Stimulated activated CD8-positive, alpha-beta memory T cell treated with anti-CD3 and anti-CD28 coated beads, Interleukin-12 subunit alpha, Interleukin-12 subunit beta, amount 100 ng/mL, for 1 hour (primary cell): ENCODE measurements around the gene NME8.

Experiments
- DNase-seq: peaks from one replicate; pipeline ENCODE4 v3.0.0-alpha.2; 2020; ENCODE audit warnings: low read depth

Gene NME8

DNA sequence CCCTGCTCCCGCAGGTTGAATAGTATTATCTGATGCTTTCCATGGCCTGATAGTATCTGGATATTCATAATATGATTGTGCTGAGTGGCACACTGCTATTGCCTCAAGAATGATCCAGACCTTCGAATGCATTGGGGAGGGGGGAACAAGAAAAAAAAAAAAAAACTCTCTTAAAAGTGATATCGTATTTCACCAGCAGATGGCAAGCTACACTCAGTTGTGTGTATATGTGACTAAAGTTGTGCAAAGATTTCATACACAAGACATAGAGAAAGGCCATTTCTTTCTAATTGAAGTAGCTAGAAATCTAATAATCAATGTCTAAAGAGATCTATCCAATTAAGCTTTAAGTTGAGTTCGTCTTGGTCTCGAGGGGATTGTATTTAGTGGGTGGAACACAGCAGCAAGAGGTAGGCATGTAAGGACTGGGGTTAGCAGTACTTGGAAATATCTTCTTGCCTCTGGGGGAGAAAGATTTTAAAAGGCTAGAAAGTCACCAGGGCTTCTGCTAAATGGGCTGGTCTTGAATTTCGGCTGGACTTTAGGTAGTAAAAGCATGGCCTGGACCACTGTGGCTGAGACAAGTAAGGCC is 52.9 kb downstream of the NME8 start:
- DNase-seq: no peak

GRCh38 chr7:37901890-37902524 is 53.6 kb downstream of the NME8 start:
- DNase-seq: no peak

DNA sequence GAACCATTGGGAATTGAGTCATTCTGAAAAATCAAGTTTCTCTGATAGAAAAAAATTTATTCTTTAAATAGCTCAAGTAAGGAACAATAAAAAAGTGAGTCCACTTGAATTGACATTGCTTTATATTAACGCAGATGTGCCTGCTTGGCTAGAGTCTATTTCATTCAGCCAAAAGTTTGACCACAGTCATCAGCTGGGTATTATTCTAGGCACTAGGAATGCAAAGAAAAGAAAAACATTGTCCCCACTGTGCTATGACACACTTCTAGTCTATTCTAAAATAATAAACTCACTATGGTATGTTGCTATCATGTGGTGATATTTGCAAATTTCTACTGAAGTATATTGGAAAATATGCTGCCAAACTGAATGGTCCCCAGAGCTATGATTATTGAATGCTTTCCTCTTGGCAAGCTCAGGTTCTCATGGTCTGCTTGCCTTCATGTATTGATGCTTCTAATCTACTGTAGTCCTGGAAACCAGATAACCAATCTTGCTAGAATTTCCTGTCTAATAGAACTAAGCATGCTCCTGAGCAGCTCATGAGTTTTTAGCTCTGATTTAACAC is 59.9 kb downstream of the NME8 start:
- no peak for DNase-seq

- no peak for DNase-seq
Observed at GRCh38 chr7:37912756-37913155, 64.4 kb downstream of the NME8 start.

DNA sequence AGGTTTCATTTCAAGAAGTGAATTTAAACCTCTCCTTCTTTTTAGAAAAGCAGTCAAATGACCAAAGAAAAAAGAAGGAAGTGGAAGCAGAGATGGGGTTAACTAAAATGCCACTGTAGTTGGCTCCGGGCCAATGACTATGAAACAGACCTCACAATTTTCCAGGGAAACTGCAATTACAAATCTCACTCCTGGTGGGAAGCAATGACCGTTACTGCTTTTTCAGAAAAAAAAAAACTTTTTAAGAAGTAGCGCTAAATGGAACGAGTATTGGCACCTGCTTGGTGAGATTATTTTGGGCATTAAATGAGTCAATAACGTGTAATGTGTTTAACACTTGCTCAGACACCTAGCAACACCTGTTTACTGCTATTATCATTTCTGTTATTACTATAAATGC is 67.0 kb downstream of the NME8 start:
- DNase-seq: no peak

- DNase-seq: no peak
Observed at GRCh38 chr7:37916017-37916672, 67.7 kb downstream of the NME8 start.

DNA sequence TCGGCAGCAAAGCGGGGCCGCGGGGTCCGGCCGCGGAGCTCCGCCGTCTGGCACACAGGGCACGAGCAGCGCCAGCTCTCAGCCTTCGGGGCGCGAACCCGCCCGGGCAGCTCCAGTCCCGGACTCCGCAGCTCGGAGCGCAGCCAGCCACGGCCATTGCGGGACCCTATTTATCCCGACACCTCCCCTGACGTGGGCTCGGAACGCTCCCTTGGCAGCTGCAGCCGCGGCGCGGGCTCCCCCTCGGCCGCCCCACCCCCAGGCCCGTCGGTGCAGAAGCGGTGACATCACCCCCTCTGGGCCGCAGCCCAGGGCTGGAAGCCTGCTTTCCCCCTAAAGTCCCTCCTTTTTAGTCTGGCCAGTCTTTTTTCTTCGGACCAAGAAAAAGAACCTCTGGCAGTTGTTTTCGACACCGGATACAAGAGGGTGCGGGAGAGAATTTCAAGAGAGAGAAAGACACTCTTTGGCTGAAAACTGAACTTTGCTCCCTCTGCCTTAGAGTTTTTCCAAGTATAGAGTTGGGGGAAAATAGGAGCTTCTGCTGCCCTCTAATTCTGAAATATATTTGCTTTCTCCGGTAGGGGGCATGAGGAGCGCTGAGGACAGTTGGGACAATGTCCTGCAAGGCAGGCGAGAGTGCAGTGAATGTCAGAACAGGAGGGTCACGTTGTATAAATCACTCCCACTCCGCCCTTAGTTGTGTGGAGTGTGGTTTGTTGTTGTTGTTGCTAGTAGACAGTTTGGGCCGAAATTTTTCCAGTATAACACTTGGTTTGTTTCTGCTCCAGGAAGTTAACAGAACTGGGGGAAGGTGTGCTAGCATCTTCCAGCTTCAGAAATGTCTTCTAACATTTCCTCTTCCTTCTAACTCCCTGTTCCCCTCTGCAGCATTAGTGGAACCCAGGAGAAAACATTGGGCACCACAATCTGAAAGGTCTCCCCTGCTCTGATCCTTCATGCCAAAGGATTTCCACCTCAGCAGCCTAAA is 68.6 kb downstream of the NME8 start, which contains the start of gene SFRP4:
Gene SFRP4, minus strand, starts transcription at position 145 of the 988 bp plus-strand sequence. CDS start 280 bp downstream, outside the sequence.
- DNase-seq: no peak

DNA sequence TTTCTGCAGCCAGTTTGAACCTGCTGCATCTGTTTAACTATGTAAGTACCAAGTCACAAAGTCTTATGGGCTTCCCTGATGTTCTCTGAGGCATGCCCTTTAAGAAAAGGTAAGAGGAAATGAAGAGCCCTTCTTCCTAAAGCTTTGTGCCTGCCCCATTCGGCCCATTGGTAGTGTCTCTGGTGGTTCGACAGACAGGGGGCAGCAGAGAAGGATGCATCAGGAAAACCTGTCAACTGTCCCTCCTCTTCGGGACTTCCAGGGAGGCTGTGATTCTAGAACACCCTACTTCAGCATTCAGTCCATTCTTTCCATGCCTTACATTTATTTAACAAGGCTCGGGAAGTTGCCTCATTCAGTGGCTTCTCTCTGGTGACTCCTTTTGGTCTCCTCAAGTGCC is 70.1 kb downstream of the NME8 start:
- DNase-seq: no peak

DNA sequence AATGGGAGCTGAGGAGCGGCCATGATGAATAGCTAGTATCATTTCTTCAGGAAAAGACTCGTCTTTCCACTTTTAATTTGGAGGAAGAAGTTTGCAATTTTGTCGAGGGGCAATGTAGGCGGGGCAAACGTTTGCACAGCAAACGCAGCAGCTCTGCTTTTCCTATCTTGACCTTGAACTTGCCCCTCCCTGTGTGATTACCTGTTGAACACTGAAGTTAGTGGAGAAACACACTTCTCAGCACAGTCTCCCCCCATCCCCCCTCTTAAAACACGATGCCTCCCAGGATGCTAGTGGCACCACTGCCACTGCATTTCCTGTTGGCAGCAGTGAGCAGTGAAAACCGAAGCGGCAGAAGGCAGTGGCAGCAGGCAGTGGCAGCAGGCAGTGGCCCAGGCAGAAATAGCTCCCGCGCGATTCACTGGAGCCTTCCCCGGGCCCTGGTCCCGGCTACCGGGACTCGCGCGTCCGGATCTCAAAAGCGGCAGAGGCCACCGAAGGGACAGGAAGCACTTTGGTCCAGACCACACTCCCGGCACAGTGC is 72.0 kb downstream of the NME8 start, which contains the start of gene EPDR1:
Gene EPDR1, plus strand, starts transcription at position 336 of the 544 bp plus-strand sequence. CDS start 300 bp downstream, outside the sequence.
- DNase-seq: no peak

- no peak for DNase-seq
Observed at GRCh38 chr7:37920849-37921805, 72.7 kb downstream of the NME8 start.

DNA sequence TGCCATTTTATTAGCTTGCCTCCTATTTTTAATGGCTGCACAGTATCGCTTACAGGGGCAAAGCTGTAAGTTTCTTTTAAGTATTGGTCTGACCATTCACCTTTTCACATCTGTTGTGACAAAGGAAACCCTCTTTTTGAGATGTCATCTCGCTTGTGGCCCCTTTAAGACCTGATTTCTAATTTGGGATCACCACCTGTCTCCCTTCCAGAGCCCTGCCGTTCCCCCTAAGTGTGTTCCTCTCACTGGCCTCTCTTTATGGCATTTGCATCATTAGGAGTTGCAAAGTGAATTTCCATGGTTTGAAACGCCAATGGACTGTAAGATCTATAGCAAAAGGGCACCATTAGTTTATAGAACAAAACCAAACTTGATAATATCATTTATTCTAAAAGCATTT is 73.5 kb downstream of the NME8 start:
- no peak for DNase-seq

GRCh38 chr7:37923996-37924395 is 75.6 kb downstream of the NME8 start:
- no peak for DNase-seq

DNA sequence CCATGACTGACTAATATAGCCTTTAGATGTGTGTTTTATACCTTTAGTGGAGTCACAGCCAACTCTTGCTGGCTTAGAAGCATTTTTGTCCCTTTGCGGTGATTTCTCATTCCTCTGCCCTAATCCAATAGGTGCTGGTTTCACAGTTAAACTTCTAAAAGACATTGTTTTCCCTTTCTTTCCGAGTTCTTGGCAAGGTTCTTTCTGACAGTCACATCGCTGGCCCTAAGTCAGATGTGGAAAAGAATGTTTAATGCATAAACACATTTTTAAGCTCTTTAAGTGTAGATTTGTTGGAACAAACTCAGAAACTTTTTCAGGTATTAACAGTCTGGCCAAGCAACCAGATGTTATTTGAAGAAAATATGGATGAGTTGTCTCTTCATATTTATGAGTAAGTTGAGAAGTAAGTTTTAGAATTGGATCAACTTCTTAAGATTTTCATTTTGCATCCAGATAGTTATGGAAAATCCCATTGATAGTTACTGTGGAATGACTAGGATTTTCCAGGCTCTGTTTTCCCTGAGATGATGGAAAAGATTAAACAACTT is 76.2 kb downstream of the NME8 start:
- no peak for DNase-seq

DNA sequence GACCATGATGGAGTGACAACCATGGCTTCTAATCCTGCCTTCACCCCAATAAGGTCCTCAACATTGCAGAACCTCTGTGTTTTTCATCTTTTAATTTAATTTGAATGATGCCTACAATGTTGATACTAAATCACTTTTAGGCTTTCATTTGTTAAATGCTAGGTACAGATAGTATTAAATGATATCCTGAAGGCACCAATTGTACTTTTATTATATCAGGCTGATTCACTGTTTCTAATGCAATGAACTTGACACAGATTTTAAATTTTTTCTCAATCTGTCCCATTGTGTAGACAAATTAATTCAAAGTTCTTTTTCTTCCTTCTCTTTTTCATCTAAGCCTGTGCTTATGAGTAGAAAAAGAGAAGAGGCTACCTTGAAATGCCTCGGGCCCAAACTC is 77.2 kb downstream of the NME8 start:
- no peak for DNase-seq

GRCh38 chr7:37927773-37928444 is 79.5 kb downstream of the NME8 start:
- no peak for DNase-seq

DNA sequence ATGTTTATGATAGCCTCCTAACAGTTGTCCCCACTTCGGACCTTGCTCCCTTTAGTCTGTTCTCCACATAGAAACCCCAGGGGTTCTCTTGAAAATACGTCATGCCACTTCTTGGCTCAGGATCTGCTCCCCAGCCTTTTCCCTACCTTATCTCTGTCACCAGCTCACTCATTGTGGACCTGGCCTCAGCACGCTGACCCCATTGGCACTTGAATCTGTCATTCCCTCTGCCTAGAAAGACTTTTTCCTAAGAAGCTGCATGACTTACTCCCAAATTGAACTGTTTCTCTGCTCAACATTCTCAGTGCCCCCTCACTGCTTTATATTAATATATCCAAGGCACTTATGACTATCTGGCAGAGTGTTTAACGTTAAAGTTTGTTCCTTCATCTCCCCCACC is 80.5 kb downstream of the NME8 start:
- DNase-seq: no peak

DNA sequence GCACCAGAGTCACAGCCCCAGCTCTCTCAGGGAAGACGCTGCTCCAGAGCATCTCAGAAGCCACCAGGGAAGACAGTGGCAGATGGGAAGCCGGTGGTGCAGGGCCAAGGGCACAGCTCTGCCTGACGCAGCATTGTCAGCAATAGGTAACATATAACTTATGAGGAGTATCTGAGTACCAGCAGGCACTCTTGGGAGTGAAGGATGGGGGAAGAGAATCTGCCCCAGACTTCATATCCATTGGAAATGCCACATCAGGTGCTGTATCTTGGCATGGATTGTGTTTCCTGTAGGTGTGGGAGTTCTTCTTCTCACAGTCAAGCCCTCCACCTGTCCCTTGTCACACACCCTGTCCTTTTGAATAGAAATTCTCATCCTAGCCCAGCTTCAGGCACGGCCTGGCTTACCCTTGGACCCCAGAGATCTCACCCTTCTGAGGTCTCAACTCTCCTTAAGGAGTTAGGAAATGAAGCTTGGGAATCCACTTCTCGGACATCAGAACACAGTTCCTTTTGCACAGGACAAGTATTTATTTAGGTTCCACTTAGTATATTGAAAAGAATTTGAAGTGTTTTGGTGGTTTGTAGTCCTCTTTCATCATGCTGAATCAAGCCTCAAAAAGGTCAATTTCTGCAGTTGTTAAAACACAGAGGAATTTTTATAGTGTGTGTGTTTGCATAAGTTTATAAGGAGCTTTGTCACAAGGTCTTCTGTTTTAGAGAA is 82.0 kb downstream of the NME8 start:
- DNase-seq: no peak

DNA sequence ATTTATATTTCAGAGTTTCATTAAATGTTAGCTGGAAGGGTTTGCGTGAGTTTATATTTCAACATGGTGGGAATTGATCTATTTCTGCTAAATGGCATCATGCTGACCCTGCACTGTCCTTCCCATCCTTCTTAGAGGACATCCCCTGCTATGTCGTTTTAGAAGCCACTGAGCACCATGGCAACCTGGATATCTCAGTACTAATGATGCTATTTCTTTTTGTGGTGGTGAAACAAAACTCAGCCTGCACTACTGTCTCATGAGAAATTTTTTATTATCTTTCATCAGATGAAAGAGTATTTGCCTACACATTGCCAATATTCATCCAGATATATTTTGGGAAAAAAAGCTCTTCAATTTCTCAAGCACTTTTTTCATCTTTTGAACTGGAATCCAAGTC is 84.1 kb downstream of the NME8 start:
- no peak for DNase-seq
